Activated CD4-positive, alpha-beta T cell treated with anti-CD3 and anti-CD28 coated beads, Interleukin-2, amount 10 ng/mL, durations not matched to agents 7 days and 5 days (primary cell): Measurements from ENCODE around the gene HCK. TPM values are rescaled to one million over a fixed set of nuclear protein-coding genes. Genes with fewer than 3 reads are reported as not detected.

Experiments used
- CTCF ChIA-PET: fragments of 350-600 bp; sonication (Branson Sonifier 250); formaldehyde crosslinking; loops from one replicate; lab custom pipeline; 2021; ENCODE audit warnings: antibody characterized with exemption; lab: Charles Lee
- POLR2A ChIA-PET: fragments of 350-600 bp; sonication (Branson Sonifier 250); formaldehyde crosslinking; loops from one replicate; lab custom pipeline; 2021; ENCODE audit warnings: antibody characterized with exemption; lab: Charles Lee
- DNase-seq: peaks from one replicate; pipeline ENCODE4 v3.0.0-alpha.2; 2020
- H3K27ac Mint-ChIP-seq: one replicate; pipeline ENCODE4 v1.8.0; 2021; ENCODE audit warnings: mild to moderate bottlenecking, moderate library complexity, mixed read lengths
- H3K27me3 Mint-ChIP-seq: one replicate; pipeline ENCODE4 v1.8.0; 2021; ENCODE audit warnings: mixed read lengths
- H3K36me3 Mint-ChIP-seq: one replicate; pipeline ENCODE4 v1.8.0; 2021; ENCODE audit warnings: low read depth, mixed read lengths
- H3K4me1 Mint-ChIP-seq: one replicate; pipeline ENCODE4 v1.8.0; 2021; ENCODE audit warnings: mixed read lengths
- H3K4me3 Mint-ChIP-seq: one replicate; pipeline ENCODE4 v1.8.0; 2021; ENCODE audit warnings: mild to moderate bottlenecking, moderate library complexity, mixed read lengths
- H3K9me3 Mint-ChIP-seq: one replicate; pipeline ENCODE4 v1.8.0; 2021; ENCODE audit warnings: mixed read lengths
- total RNA-seq, 2 experiments: library from RNA; stranded (reverse); gene quantifications; one replicate each; pipeline ENCODE4 v1.2.3, GENCODE V29; 2021

HCK gene
- total RNA-seq, 2 experiments from 2014 or later: not detected

- no peak overlapping the region for H3K27ac Mint-ChIP-seq
- H3K9me3 Mint-ChIP-seq: no peaks in the 10 kb centered on the region
- POLR2A ChIA-PET: interaction anchor here (0.6 kb wide), 1 partner anchor 75 kb away, joined by 3 read pairs; no protein-coding TSS in a partner anchor
- H3K36me3 Mint-ChIP-seq: peaks cover 9% of the 10 kb centered on the region
- no peak overlapping the region for H3K4me3 Mint-ChIP-seq
- DNase-seq: no peak
- peaks cover 3% of the 10 kb centered on the region for H3K4me1 Mint-ChIP-seq
- CTCF ChIA-PET: interaction anchor here (0.6 to 2.2 kb wide), 3 partner anchors 9 to 39 kb away, joined by 3 to 8 read pairs (median 4); partner anchors contain the start of gene TM9SF4
- H3K27me3 Mint-ChIP-seq: no peaks in the 10 kb centered on the region
Observed at GRCh38 chr20:32132911-32133549, 81.0 kb downstream of the HCK start.

GRCh38 chr20:32134026-32134425 lies 82.0 kb downstream of the HCK start:
- Mint-ChIP-seq H3K9me3 (no peaks in the 10 kb centered on the region), H3K27ac (no peak overlapping the region), H3K4me3 (no peak overlapping the region), H3K4me1 (peaks cover 3% of the 10 kb centered on the region), H3K36me3 (peaks cover 9% of the 10 kb centered on the region), H3K27me3 (no peaks in the 10 kb centered on the region)
- ChIA-PET CTCF (interaction anchor here (1.8 to 2.2 kb wide), 2 partner anchors 17 to 24 kb away, joined by 4 to 8 read pairs; partner anchors contain the start of gene TM9SF4), POLR2A (no interaction called here)
- DNase-seq: no peak

- H3K4me3 Mint-ChIP-seq: no peak overlapping the region
- POLR2A ChIA-PET: no interaction called here
- no peak for DNase-seq
- H3K36me3 Mint-ChIP-seq: peaks cover 23% of the 10 kb centered on the region
- no peaks in the 10 kb centered on the region for H3K27me3 Mint-ChIP-seq
- H3K27ac Mint-ChIP-seq: no peak overlapping the region
- CTCF ChIA-PET: interaction anchor here (1.2 to 1.8 kb wide), 2 partner anchors 15 to 20 kb away, joined by 3 to 4 read pairs; no protein-coding TSS in a partner anchor
- H3K9me3 Mint-ChIP-seq: no peaks in the 10 kb centered on the region
- H3K4me1 Mint-ChIP-seq: peaks cover 3% of the 10 kb centered on the region
Observed at GRCh38 chr20:32135983-32136515, 84.0 kb downstream of the HCK start.

DNA sequence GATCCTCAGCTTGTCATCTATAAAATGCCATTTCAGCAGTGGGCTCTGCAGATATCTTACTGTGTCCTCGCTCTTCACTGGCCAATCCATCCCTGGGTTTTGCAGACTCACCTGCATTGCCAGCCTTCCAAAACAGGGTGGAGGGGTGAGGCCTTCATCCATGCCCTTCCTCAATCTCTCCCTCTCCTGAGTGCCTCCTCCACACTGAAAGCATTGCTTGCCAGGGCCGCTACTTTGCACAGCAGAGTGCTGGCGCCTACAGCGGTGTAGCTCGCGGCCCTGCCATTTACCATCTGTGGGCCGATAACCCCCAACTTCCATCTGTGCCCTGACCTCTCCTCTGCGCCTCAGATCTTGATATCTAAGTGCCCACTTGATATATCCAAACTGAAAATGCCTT lies 86.9 kb downstream of the HCK start:
- Mint-ChIP-seq H3K27ac (no peak overlapping the region), H3K9me3 (no peaks in the 10 kb centered on the region), H3K4me1 (no peaks in the 10 kb centered on the region), H3K27me3 (no peaks in the 10 kb centered on the region), H3K36me3 (peaks cover 44% of the 10 kb centered on the region), H3K4me3 (no peak overlapping the region)
- ChIA-PET CTCF (no interaction called here), POLR2A (no interaction called here)
- no peak for DNase-seq

DNA sequence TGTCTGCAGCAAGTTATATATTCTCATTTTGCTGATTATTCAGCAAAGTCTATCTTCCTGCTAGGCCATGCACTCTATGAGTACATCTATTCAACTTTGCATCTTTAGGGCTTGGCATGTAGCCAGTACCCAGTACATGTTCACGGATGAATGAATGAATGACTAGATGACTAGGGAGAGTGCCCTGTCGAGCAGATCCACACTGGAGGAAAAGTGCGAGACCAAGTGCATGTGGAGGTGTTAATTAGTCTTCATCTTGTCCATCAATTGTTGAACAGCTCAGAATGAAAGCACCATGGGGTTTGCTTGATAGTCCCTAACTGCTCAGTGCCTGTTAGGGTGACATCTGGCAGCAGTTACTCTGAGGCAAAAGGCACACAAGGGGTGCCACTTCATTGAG lies 87.9 kb downstream of the HCK start:
- no peaks in the 10 kb centered on the region for H3K4me1 Mint-ChIP-seq
- no peak for DNase-seq
- peaks cover 51% of the 10 kb centered on the region for H3K36me3 Mint-ChIP-seq
- H3K27ac Mint-ChIP-seq: peak overlapping the region; percentile 32
- no peak overlapping the region for H3K4me3 Mint-ChIP-seq
- POLR2A ChIA-PET: no interaction called here
- CTCF ChIA-PET: no interaction called here
- no peaks in the 10 kb centered on the region for H3K9me3 Mint-ChIP-seq
- H3K27me3 Mint-ChIP-seq: no peaks in the 10 kb centered on the region

DNA sequence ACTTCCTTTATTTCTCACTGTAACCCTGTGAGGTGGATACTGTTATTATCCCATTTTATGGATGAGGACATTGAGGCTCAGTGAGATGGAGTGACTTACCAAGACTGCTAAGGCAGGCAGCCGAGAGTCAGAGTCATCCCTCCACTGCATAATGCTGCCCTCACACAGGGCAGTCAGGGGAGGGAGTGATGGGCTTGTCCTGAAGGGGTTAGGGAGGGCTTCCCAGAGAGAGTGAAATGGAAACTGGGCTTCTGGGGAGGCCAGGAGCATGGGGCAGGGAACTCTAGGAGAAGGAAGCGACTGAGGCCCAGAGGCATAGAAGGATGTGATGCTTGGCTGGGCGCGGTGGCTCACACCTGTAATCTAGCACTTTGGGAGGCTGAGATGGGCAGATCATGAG lies 88.6 kb downstream of the HCK start:
- Mint-ChIP-seq H3K27ac (no peak overlapping the region), H3K36me3 (peaks cover 58% of the 10 kb centered on the region)

DNA sequence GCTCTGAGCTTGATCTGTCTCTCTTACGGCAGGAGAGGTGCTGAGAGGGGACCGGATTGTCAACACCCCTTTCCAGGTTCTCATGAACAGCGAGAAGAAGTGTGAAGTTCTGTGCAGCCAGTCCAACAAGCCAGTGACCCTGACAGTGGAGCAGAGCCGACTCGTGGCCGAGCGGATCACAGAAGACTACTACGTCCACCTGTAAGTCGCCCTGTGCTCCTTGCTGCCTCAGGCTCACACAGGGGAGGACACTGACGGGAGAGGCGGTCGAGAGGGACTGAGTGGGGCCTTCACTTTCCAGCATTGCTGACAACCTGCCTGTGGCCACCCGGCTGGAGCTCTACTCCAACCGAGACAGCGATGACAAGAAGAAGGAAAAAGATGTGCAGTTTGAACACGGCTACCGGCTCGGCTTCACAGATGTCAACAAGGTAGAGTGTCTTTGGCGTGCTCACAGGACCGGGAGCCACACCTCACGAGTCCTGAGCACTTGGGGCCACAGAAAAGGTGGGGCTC lies 89.5 kb downstream of the HCK start:
- Mint-ChIP-seq H3K9me3 (no peaks in the 10 kb centered on the region), H3K4me3 (no peak overlapping the region), H3K36me3 (peaks cover 67% of the 10 kb centered on the region), H3K27me3 (no peaks in the 10 kb centered on the region), H3K4me1 (no peaks in the 10 kb centered on the region), H3K27ac (no peak overlapping the region)
- CTCF ChIA-PET: interaction anchor here (0.7 kb wide), 1 partner anchor 12 kb away, joined by 3 read pairs; no protein-coding TSS in a partner anchor
- POLR2A ChIA-PET: no interaction called here
- no peak for DNase-seq

More for the DNA sequence above, 88.6 kb downstream of the HCK start:
- Mint-ChIP-seq H3K4me1 (no peaks in the 10 kb centered on the region), H3K9me3 (no peaks in the 10 kb centered on the region), H3K4me3 (no peak overlapping the region), H3K27me3 (no peaks in the 10 kb centered on the region)
- ChIA-PET POLR2A (no interaction called here), CTCF (no interaction called here)
- DNase-seq: no peak

- POLR2A ChIA-PET: no interaction called here
- H3K9me3 Mint-ChIP-seq: no peaks in the 10 kb centered on the region
- no peak overlapping the region for H3K4me3 Mint-ChIP-seq
- no peak overlapping the region for H3K27ac Mint-ChIP-seq
- H3K36me3 Mint-ChIP-seq: peaks cover 68% of the 10 kb centered on the region
- DNase-seq: no peak
- CTCF ChIA-PET: interaction anchor here (0.6 to 0.7 kb wide), 2 partner anchors 9 to 13 kb away, joined by 3 to 4 read pairs; no protein-coding TSS in a partner anchor
- H3K4me1 Mint-ChIP-seq: no peaks in the 10 kb centered on the region
- H3K27me3 Mint-ChIP-seq: no peaks in the 10 kb centered on the region
Observed at GRCh38 chr20:32142088-32142487, 90.0 kb downstream of the HCK start.

GRCh38 chr20:32142991-32143390 lies 90.9 kb downstream of the HCK start:
- peaks cover 63% of the 10 kb centered on the region for H3K36me3 Mint-ChIP-seq
- CTCF ChIA-PET: interaction anchor here (1.2 kb wide), 1 partner anchor 12 kb away, joined by 5 read pairs; no protein-coding TSS in a partner anchor
- no peak overlapping the region for H3K27ac Mint-ChIP-seq
- no peaks in the 10 kb centered on the region for H3K4me1 Mint-ChIP-seq
- H3K9me3 Mint-ChIP-seq: no peaks in the 10 kb centered on the region
- H3K27me3 Mint-ChIP-seq: no peaks in the 10 kb centered on the region
- no peak for DNase-seq
- POLR2A ChIA-PET: no interaction called here
- no peak overlapping the region for H3K4me3 Mint-ChIP-seq

- ChIA-PET POLR2A (no interaction called here), CTCF (no interaction called here)
- Mint-ChIP-seq H3K9me3 (no peaks in the 10 kb centered on the region), H3K36me3 (peaks cover 59% of the 10 kb centered on the region), H3K4me1 (no peaks in the 10 kb centered on the region), H3K4me3 (no peak overlapping the region), H3K27me3 (no peaks in the 10 kb centered on the region), H3K27ac (no peak overlapping the region)
- no peak for DNase-seq
Observed at GRCh38 chr20:32144898-32145662, 93.0 kb downstream of the HCK start.

DNA sequence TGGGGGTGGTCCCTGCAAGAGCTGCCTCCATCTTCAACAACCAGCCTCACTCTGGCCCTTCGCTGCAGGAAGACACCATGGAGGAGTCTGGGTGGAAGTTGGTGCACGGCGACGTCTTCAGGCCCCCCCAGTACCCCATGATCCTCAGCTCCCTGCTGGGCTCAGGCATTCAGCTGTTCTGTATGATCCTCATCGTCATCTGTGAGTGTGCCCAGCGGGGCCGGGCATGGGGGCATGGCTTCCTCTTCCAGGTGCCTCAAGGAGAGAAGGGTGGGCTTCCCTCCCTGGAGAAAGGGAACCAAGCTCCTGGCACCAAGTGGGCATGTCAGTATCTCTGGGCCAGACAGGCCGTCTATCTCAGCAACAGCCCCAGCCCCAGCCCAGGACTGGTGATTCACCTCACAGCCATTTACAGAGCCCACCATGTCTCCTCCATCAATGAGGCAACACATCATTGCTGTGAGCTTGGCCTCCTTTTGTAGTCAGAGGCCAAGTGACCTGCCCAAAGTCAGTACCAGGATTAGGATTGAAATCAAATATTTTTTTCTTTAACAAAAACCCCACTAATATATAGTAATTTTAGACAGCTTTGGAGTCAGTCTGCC lies 97.6 kb downstream of the HCK start:
- CTCF ChIA-PET: interaction anchor here (0.8 to 1.3 kb wide), 2 partner anchors 9 to 15 kb away, joined by 3 to 4 read pairs; no protein-coding TSS in a partner anchor
- peaks cover 47% of the 10 kb centered on the region for H3K36me3 Mint-ChIP-seq
- no peak overlapping the region for H3K27ac Mint-ChIP-seq
- POLR2A ChIA-PET: no interaction called here
- no peaks in the 10 kb centered on the region for H3K27me3 Mint-ChIP-seq
- no peaks in the 10 kb centered on the region for H3K9me3 Mint-ChIP-seq
- no peak overlapping the region for H3K4me3 Mint-ChIP-seq
- no peaks in the 10 kb centered on the region for H3K4me1 Mint-ChIP-seq
- no peak for DNase-seq

DNA sequence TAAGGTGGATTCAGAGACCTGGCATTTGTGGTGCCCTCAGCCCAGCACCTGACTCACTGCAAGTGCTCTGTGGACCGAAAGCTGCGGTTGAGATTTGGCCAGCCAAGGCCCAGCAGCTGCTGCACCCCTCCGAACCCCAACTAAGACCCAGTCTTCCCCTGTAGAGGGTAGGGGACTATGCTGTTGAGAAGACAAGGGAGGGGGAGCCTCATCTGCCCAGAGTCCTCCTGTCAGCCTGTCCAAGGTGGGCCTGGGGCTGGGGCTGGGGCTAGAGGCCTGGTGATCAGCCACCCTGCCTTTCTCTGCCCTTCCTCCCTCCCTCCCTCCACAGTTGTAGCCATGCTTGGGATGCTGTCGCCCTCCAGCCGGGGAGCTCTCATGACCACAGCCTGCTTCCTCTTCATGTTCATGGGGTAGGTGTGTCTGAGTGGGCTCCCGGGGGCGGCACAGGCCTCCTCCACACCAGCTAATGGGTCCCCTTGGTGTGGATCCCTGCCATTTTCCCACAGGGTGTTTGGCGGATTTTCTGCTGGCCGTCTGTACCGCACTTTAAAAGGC lies 98.3 kb downstream of the HCK start:
- ChIA-PET CTCF (interaction anchor here (0.8 to 1.3 kb wide), 3 partner anchors 13 to 21 kb away, joined by 3 to 7 read pairs (median 4); no protein-coding TSS in a partner anchor), POLR2A (no interaction called here)
- no peak for DNase-seq
- no peak overlapping the region for H3K4me3 Mint-ChIP-seq
- no peaks in the 10 kb centered on the region for H3K9me3 Mint-ChIP-seq
- H3K27ac Mint-ChIP-seq: no peak overlapping the region
- H3K27me3 Mint-ChIP-seq: no peaks in the 10 kb centered on the region
- peaks cover 41% of the 10 kb centered on the region for H3K36me3 Mint-ChIP-seq
- no peaks in the 10 kb centered on the region for H3K4me1 Mint-ChIP-seq
